Urothelium cell line (cell line): ENCODE results near the gene PRKCSH.
"Not testable (repeated sequence)": the region's sequence is repeated elsewhere in the genome, so short reads cannot be mapped to it uniquely, and the experiment has no call there.

Experiments used
- DNase-seq: peaks from one replicate; pipeline ENCODE4 v3.0.0; 2011; ENCODE audit warnings: low spot score, mixed read lengths
- FAIRE-seq: peaks from 2 replicates; lab custom pipeline; 2011; peaks lifted over from hg19 to GRCh38; lab: Jason Lieb, UNC

Gene PRKCSH

GRCh38 chr19:11420429-11421370, 14.7 kb upstream of the PRKCSH start:
- DNase-seq (no peak), FAIRE-seq (no peak)

DNA sequence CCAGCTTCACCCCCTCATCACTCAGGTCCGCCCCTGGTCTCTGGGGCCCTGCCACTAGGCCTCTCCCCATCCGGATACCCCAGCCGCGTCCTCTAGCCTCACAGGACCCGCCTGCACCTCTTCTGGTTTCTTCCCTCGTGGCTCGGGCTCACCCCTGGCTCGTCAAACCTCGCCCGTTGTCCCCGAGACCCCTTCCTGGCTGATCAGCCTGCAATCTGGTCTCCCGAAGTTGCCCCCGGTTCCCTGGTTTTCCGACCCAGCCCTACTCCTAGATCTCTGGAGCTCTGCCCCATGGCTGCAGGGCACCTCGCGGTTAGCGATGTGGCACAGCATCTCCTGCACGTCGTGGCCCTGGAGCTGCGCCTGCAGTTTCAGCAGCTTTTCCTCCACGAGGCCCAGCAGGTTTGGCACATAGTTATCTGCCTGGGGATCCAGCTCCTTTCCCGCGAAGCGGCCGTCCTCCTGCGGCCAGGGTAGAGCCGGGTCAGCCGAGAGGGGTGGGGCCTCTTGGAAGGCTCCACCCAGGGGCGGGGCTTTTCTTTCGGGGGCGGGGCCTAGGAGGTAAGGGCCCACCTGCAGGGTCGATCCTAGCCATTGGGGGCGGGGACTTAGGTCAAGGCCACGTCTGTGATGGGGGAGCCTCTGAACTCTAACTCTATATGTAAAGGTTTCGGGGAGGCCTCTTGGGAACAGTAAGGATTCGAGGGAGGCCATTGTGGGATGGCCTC, 13.9 kb upstream of the PRKCSH start:
- no peak for FAIRE-seq
- no peak for DNase-seq

DNA sequence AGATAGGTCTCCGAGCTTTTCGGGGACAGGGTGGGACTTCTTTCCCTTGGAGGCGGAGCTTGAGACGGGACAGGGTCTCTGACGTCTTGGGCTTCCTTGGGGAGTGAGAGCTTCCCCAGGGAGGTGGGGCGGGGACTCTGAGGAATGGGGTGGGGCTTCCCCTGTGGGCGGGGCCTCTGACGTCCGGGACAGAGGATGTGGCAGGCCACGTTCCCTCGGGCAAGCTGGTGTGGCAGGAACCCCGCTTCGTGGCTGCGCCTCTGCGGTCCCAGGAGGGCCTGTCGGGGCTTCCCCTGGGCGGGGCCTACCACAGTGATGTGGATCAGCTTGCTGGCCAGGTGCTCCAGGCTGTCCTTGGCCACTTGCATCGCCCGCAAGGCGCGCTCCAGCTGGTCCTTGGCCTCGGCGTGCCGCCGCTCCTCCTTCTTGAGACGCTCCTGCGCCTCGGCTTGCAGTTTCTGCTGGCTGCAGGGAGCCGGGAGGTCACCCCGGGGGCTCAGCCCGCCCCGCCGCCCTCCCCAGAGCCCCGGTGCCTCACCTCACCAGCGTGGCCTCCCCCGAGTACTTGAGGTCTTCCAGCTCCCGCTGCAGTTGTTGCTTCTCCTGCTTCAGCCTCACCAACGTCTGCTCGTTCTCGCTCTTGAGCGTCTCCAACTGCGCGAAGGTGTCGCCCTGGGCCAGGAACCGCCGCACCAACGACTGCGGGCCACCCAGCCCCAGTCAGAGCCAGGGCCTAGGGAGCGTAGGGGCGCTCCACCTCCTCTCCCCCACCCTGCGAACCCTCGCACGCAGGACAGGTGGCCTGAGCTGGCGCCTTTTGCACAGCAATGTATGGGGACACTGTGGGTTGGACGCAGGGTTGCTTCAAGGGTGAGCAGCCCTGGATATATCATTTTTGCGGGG, 13.0 kb upstream of the PRKCSH start:
- DNase-seq, result no peak
- FAIRE-seq, result no peak

- FAIRE-seq (no peak), DNase-seq (no peak)
These were observed 12.2 kb upstream of the PRKCSH start for GRCh38 chr19:11423164-11423790.

DNA sequence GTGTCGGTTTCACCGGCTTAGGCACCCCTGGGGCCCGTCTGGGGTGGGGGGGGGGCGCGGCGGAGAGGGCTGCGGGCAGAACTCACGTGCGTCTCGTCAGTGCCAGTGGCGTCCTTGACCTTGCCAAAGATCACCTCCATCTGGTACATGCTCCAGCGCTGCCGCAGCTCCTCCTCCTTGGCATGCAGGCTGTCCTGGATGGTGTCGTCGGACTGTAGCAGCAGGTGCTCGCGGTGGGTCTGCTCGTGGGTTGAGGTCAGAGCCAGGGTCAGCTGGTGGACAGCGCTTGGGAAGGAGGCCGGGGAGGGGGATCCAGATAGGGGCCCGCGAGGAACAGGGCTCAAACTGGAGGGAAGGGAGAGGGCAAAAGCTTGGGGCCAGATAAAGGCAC, 11.6 kb upstream of the PRKCSH start:
- DNase-seq, result no peak
- FAIRE-seq, result no peak

DNA sequence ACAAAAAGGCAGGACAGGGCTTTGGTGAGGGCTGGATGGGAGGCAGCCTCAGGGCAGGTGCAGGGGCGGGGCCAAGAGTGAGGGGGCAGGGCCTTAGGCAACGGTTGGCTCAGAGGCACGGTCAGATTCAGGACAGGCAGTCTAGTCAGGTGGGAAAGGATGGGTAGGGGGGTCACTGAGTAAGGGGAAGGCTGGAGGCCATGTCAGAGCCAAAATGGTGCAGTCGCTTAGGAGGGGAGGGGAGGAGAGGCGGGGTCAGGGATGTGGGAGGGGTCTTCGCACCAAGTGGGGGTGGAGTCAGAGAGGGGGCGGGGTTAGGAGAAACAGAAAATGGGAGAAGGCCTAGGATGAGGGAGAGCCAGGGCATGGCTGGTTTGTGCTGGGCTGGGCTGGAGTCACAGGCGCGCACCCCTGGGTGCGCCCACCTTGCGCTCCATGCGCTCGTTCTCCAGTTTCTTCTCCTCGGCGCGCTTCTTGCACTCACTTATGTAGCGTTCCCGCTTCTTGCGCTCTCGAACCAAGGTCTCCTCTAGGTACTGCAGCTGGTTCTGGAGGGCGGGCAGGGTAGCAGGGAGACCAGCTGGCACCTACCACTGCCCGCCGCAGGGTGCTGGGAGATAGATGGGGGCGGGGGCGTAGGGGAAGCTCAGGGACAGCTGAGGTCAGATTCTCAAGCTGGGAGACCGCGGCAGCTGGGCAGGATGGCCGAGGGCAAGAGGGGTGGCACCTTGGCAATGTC, 9.5 kb upstream of the PRKCSH start:
- no peak for DNase-seq
- no peak for FAIRE-seq

DNA sequence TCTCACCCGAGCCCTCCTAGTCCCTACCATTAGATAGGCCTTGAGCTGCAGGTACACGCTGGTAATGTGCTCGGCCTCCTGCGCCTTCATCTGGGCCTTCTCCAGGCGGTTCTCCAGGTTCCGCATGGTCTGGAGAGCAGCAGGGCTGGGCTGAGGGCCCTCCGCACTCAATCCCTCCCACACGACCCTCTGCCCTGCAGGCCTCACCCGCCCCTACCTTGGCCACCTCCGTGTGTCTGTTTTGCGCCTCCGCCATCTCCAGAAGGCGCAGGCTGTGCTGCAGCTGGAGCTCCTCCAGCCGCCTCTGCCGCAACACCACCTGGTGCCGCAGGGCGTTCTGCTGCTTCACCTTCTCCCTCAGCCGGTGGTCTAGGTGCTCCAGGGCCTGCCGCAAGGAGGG, 8.8 kb upstream of the PRKCSH start:
- DNase-seq (no peak), FAIRE-seq (no peak)

DNA sequence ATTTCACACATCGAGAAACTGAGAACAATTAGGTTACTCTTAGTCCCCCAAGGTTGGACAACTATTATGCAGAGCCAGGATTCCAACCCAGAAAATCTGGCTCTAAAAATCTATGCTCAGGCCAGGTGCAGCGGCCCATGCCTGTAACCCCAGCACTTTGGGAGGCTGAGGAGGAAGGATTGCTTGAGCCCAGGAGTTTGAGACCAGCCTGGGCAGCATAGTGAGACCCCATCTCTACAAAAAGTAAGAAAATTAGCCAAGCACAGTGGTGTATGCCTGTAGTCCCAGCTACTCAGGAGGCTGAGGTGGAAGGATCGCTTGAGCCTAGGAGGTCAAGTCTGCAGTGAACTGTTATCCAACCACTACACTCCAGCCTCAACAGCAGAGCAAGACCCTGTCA, 1.9 kb upstream of the PRKCSH start:
- FAIRE-seq, DNase-seq: not testable (repeated sequence)

GRCh38 chr19:11434703-11435056, 755 bp upstream of the PRKCSH start:
- FAIRE-seq (no peak), DNase-seq (no peak)

DNA sequence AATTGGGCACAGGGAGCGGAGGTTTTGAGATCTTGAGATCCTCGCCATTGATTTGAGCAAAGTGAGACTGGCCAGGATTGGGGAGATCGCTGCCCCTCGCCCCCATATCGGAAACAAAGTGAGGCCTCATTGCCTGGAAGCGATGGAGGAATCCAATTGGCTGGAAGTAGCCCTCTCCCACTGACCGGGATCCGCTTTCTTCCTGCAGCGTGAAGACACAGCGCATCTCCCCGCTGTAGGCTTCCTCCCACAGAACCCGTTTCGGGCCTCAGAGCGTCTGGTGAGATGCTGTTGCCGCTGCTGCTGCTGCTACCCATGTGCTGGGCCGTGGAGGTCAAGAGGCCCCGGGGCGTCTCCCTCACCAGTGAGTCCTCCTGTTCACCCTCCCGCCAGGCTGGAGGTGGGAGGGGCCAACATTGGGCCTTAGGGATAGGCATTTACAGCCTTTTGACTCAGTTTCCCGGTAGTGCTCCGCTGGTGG, 438 bp downstream of the PRKCSH start:
- DNase-seq, result no peak

GRCh38 chr19:11437955-11438354, 2.5 kb downstream of the PRKCSH start:
- FAIRE-seq (no peak), DNase-seq (no peak)

More for the DNA sequence above, 438 bp downstream of the PRKCSH start:
- no peak for FAIRE-seq

DNA sequence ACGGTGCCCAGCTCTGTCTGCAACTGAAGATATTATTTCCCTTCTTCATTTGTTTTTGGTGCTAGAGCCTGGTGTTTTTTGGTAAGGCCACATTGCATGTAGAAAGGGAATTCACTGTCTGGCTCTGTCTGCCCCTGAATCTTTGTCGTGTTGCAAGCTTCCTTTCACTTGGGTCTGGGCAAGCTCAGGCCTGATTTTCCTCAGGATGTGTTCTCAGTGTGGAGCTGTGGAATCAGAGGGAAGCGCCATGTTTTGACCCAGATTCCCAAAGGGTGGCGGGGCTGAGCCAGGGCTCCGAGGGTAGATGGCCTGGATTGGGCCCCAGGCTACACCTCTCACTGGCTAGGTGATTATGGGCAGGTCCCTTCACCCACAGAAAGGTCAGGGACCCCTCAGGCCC, 8.6 kb downstream of the PRKCSH start:
- DNase-seq (no peak), FAIRE-seq (no peak)

GRCh38 chr19:11445141-11445540, 9.7 kb downstream of the PRKCSH start:
- DNase-seq (no peak), FAIRE-seq (no peak)

- DNase-seq (no peak), FAIRE-seq (no peak)
These were observed 10.8 kb downstream of the PRKCSH start for GRCh38 chr19:11446271-11446651.

DNA sequence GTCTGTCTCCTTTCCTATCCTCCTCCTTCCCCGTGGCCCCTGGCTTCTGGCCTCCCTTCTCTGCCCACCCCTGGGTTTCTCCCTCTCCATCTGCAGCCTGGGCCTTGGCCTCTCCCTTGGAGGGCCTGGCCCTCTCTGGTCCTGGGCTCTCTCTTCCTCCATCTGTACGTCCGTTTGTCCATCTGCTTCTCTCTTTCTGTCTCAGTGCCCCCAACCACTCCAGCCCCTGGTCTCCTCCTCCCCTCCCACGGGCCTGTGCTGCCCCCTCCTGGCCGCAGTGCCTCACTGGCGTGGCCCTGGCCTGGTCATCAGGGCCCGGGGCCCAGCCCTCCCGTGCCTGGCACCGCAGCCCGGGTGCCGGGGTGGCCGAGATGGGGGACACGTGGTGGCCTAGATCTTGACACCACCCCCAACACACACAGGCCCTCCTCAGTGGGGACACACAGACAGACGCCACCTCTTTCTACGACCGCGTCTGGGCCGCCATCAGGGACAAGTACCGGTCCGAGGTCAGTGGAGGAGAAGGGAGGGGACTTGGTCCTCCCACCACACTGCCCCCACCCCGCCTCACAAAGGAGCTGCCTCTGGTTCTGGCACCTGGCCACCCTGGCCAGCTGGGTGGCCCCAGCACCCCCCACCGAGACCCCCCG, 11.3 kb downstream of the PRKCSH start:
- peak; percentile 39 for DNase-seq
- FAIRE-seq, result no peak

DNA sequence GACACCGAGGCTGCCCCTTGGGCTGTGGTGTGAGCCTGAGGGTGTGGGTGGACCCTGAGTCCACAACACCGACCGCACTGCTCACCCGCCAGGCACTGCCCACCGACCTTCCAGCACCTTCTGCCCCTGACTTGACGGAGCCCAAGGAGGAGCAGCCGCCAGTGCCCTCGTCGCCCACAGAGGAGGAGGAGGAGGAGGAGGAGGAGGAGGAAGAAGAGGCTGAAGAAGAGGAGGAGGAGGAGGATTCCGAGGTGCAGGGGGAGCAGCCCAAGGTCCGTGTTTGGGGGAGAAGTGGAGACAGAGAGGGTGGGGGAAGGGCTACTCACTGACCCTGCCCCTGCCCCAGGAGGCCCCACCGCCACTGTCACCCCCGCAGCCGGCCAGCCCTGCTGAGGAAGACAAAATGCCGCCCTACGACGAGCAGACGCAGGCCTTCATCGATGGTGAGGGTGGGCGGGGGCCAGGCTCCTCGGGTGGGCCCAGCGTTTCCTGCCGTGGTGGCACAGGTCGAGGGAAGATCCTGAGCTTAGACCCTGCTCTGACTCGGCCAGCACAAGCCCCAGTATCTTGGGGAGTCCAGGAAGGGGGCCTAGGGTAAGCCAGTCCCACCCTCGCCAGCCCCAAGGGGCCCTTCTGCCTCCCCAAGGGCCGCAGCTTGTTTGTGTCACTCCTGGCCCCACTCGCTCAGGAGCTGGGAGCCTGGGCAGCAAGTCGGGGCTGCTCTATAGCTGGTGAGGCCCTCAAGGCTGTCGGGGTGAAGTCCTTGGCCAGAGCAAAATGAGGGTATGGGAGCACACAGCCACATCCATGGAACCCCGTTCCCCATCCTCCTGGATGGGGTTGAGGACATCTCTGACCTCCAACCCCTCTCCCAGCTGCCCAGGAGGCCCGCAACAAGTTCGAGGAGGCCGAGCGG, 12.2 kb downstream of the PRKCSH start:
- no peak for DNase-seq
- FAIRE-seq, result no peak

DNA sequence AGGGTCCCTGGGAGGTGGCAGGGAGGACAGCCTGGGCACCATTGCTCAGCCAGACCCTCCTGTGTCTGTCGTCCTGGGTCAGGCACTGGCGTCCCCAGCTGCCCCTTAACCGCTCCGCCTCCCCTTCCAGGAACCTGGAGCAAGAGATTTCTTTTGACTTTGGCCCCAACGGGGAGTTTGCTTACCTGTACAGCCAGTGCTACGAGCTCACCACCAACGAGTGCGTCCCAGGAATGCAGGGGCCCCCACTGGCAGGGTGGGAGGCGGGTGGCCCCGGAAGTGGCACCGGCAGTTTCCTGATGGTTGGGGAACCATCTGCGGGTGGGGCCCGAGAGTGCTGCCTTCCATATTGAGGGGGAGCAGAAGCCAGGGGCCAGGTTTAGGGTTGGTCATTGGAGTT, 13.0 kb downstream of the PRKCSH start:
- DNase-seq (no peak), FAIRE-seq (no peak)

GRCh38 chr19:11448923-11449554, 13.6 kb downstream of the PRKCSH start:
- no peak for FAIRE-seq
- no peak for DNase-seq
